DMS 273 (cell line): ENCODE results near the gene CEP41.
A peak's percentile ranks its signal among the peaks of the same experiment; 100 is the strongest.
"Not testable (repeated sequence)": the region's sequence is repeated elsewhere in the genome, so short reads cannot be mapped to it uniquely, and the experiment has no call there.

Experiments
- DNase-seq: peaks from one replicate; lab custom pipeline; 2025; ENCODE audit not compliant: unreplicated experiment; lab: John Stamatoyannopoulos, UW

Gene CEP41

DNA sequence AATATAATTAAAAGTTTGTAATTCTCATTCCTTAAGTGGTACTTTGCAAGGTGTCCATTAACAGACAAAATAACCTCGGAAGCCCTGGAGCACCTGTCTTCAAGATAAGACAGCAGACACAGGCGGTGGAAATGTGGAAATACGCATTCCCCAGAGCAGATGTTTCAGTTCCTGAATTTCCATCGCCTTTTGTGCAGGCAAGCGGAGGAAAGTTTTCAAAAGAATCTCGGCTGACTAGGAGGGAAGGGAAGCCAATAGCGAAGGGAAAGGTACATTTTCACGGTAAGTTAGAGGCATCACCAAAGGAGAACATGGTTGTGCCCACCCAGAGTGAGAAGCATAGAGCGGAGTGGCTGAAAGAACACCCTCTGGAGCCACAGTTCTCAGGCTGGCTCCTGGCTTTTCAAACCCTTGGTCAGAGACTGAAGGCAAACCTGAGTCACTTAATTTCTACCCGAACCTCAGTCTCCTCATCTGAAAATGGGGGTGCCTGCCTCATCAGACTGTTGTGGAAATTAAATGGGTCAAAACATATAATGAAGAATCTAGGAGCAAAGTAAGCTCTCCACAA is 46.9 kb downstream of the CEP41 start:
- no peak for DNase-seq

GRCh38 chr7:130393101-130393561 is 47.7 kb downstream of the CEP41 start:
- DNase-seq = no peak

DNA sequence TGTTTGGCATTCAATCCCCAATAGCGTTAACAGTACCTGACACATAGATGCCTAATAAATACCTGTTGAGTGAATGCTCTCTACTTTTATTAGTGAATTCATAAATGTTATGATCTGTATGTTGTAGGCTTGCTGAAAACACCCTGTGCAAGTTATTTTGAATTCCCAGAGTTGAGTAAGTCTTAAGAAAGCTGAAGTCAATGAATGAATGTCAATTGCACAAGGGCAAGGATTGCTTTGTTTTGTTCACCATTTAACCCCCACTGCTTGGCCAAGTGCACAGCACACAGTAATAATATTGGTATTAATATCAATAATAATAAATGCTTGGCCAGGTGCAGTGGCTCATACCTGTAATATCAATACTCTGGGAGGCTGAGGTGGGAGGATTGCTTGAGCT is 50.3 kb downstream of the CEP41 start:
- DNase-seq = no peak

DNA sequence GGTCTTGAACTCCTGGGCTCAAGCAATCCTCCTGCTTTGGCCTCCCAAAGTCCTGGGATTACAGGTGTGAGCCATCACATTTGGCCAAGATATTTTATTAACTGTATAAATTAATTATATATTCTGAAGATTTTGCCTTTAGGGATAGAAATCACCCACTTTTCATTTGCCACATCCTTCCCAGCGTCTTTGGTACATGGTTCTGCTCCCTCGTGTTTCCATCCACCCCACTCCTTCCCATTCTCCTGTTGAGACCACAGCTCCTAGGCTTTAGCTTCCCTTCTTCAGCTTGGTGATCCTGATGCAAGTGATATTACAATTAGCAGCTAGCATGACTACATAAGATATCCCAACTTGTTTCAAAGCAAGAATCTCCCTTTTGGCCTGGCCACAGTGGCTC is 52.1 kb downstream of the CEP41 start:
- DNase-seq = no peak

GRCh38 chr7:130387628-130388403 is 53.0 kb downstream of the CEP41 start:
- no peak for DNase-seq

- DNase-seq = no peak
These were observed 53.5 kb downstream of the CEP41 start for GRCh38 chr7:130387306-130387627.

DNA sequence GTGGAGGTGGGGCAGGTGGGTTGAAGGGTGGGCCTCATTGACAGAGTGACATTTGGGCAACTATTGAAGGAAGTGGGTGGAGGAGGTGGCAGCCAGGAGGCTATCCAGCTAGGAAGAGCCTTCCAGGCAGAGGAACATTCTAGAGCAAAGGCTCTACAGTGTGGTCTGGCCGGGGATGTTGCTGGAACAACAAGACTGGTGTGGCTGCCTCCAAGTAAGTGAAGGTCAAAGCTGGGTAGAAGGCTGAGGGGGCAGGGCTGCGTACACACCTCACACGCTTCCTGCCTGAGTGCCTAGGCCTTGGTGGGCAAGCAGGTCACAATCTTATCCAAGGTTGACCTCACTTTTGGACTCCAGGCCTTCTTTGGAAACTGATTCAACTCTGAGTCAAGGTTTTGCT is 53.9 kb downstream of the CEP41 start:
- no peak for DNase-seq

- DNase-seq = no peak
These were observed 55.2 kb downstream of the CEP41 start for GRCh38 chr7:130385600-130386066.

GRCh38 chr7:130384841-130385599 is 55.8 kb downstream of the CEP41 start:
- DNase-seq = no peak

- DNase-seq = no peak
These were observed 56.4 kb downstream of the CEP41 start for GRCh38 chr7:130384371-130384801.

GRCh38 chr7:130383187-130383980 is 57.4 kb downstream of the CEP41 start:
- no peak for DNase-seq

- DNase-seq = no peak
These were observed 59.1 kb downstream of the CEP41 start for GRCh38 chr7:130381468-130382312.

GRCh38 chr7:130380861-130381455 is 59.9 kb downstream of the CEP41 start:
- DNase-seq = no peak

GRCh38 chr7:130379921-130380860 is 60.6 kb downstream of the CEP41 start, which contains the start of gene CPA1:
CPA1 (plus strand) TSS chr7:130380494; CDS start chr7:130380521, 27 bp downstream.
- DNase-seq = peak; percentile 81

GRCh38 chr7:130379532-130379920 is 61.3 kb downstream of the CEP41 start:
- DNase-seq = peak; percentile 47

GRCh38 chr7:130379019-130379418 is 61.8 kb downstream of the CEP41 start:
- no peak for DNase-seq

GRCh38 chr7:130377178-130377577 is 63.6 kb downstream of the CEP41 start:
- no peak for DNase-seq

DNA sequence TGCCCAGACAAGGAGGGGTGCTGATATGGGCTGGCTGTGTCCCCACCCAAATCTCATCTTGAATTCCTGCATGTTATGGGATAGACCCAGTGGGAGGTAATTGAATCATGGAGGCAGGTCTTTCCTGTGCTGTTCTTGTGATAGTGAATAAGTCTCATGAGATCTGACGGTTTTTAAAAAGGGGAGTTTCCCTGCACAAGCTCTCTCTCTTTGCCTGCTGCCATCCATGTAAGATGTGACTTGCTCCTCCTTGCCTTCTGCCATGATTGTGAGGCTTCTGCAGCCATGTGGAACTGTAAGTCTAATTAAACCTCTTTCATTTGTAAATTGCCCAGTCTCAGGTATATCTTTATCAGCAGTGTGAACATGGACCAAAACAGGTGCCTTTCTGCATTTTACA is 64.4 kb downstream of the CEP41 start:
- DNase-seq = not testable (repeated sequence)

- no peak for DNase-seq
These were observed 66.3 kb downstream of the CEP41 start for GRCh38 chr7:130374507-130374906.
